Psoas muscle (tissue), 8 donors: ENCODE measurements around the gene PRKD2. TPM values are rescaled to one million over a fixed set of nuclear protein-coding genes. Genes with fewer than 3 reads are reported as not detected.
A peak's percentile ranks its signal among the peaks of the same experiment; 100 is the strongest.

Experiments used
- ATAC-seq, 4 donors: fragments of 200-7000 bp; cut with Tn5 transposase; one replicate each; pipeline ENCODE4 v1.9.1; 2020; ENCODE audit warnings: moderate library complexity in 3 of 4, mild to moderate bottlenecking in 2 of 4
- DNase-seq, 2 donors: peaks; one replicate each; pipeline ENCODE4 v3.0.0-alpha.2; 2020
- H3K27ac ChIP-seq: fragments of 200-600 bp; one replicate; pipeline ENCODE4 v1.8.0; 2022
- H3K27me3 ChIP-seq, 3 donors: fragments of 200-600 bp in 1 of 3; one replicate each; pipeline versions ENCODE4 v1.6.1 to v1.8.0; 2013 to 2022; ENCODE audit warnings: low read length in 2 of 3, mild to moderate bottlenecking in 2 of 3, moderate library complexity in 1 of 3; ENCODE audit not compliant: insufficient read depth in 3 of 3
- H3K36me3 ChIP-seq, 2 donors: fragments of 200-600 bp in 1 of 2; one replicate each; pipeline versions ENCODE4 v1.6.1 to v1.8.0; 2013 to 2022; ENCODE audit warnings: low read depth in 1 of 2, mild to moderate bottlenecking in 1 of 2, moderate library complexity in 1 of 2; ENCODE audit not compliant: insufficient read depth in 1 of 2
- H3K4me1 ChIP-seq: fragments of 200-600 bp; one replicate; pipeline ENCODE4 v1.8.0; 2022
- H3K4me3 ChIP-seq: fragments of 200-600 bp; one replicate; pipeline ENCODE4 v1.8.0; 2022; ENCODE audit warnings: mild to moderate bottlenecking
- H3K9me3 ChIP-seq: fragments of 200-600 bp; one replicate; pipeline ENCODE4 v1.8.0; 2022
- WGBS, 3 donors: extraction: QIAGEN DNeasy Blood & Tissue Kit; methylation state at CpG; one replicate each; pipeline versions ENCODE4 v1.1.6 to v1.1.7; 2013; 5-methylcytosine and 5-hydroxymethylcytosine counted together
- intact Hi-C, 2 donors: fragments of 100-400 bp; cut with DNase I; formaldehyde crosslinking; loops; one replicate each; pipeline versions ENCODE4 v1.11.0 to v1.14.2; 2022
- polyA plus RNA-seq, 3 donors: library from polyadenylated mRNA; stranded (reverse); fragments of 200-250 nt; gene quantifications; one replicate each; pipeline ENCODE4 v1.2.3, GENCODE V29; 2013
- total RNA-seq, 4 donors: library from RNA; stranded (reverse); fragmentation: NEBNext Ultra II Directional in 2 of 4; extraction: Animal tissue kit (Norgen Biotek cat#: 25700) in 2 of 4; gene quantifications; one replicate each; pipeline versions ENCODE4 v1.2.1 to v1.2.4, GENCODE V29; 2021 to 2023
- TF ChIP-seq, protein P1 (sequence below): fragments of 200-600 bp; IDR thresholded peaks from one replicate; pipeline ENCODE4 v1.8.0; 2022; ENCODE audit warnings: antibody characterized with exemption
- donor health status: healthy with polysubstance abuse.
- donor health status: DM: no; HTN: no; CAD: no; lungs with moderate emphysema.
- donor health status: Bipolar disorder and iron deficiency.
- donor health status: healthy.
- donor health status: DM: yes; HTN: yes; CAD: no.
- donor health status: DM: no; HTN: no; CAD: no.
- donor health status: DM: no; HTN: no; CAD: no.
- donor health status: DM: yes; HTN: yes; CAD: no.

Gene PRKD2
- total and polyA plus RNA-seq, 7 donors, result 4.0 to 9.1 (median 6.9) TPM

DNA sequence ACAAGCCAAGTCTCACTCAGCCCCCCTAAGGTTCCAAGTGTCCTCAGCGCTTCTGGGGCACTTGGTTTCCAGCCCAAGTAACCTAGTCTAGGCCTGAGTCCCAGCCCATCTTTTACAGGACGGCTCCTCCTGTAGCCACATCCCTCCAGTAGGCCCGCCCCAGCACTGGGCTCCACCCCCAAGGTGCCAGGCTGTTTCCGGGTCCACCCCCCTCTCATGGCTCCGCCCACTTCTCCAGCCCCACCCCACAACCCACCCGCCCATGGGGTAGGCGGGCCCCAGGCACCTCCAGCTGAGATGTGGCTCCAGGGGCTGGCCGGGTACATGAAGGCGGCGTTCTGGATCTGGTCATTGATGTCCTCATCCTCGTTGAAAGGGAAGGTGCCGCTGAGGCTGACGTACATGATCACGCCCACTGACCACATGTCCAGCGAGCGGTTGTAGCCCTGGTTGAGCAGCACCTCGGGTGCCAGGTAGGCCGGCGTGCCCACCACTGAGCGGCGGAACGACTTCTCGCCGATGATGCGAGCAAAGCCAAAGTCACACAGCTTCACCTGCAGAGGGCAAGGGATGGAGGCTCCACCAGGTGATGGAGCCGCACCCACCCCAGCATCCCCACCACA is 38.7 kb downstream of the PRKD2 start:
- TF ChIP-seq, protein P1, sequence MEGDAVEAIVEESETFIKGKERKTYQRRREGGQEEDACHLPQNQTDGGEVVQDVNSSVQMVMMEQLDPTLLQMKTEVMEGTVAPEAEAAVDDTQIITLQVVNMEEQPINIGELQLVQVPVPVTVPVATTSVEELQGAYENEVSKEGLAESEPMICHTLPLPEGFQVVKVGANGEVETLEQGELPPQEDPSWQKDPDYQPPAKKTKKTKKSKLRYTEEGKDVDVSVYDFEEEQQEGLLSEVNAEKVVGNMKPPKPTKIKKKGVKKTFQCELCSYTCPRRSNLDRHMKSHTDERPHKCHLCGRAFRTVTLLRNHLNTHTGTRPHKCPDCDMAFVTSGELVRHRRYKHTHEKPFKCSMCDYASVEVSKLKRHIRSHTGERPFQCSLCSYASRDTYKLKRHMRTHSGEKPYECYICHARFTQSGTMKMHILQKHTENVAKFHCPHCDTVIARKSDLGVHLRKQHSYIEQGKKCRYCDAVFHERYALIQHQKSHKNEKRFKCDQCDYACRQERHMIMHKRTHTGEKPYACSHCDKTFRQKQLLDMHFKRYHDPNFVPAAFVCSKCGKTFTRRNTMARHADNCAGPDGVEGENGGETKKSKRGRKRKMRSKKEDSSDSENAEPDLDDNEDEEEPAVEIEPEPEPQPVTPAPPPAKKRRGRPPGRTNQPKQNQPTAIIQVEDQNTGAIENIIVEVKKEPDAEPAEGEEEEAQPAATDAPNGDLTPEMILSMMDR, result no peak
- Histone ChIP-seq H3K4me1 (no peaks in the 10 kb centered on the region), H3K27ac (no peak overlapping the region), H3K4me3 (no peak overlapping the region), H3K36me3 (peaks cover 0 to 74% of the 10 kb centered on the region in 2 donors), H3K27me3 (no peaks in the 10 kb centered on the region), H3K9me3 (no peaks in the 10 kb centered on the region)
- WGBS, 3 donors, result 82 to 89% (median 85%) methylated on average over 26 of the region's 26 CpGs
- peak in 1 of 2 donors; percentile 55 for DNase-seq
- intact Hi-C loops, result no loop called here
- no peak for ATAC-seq

DNA sequence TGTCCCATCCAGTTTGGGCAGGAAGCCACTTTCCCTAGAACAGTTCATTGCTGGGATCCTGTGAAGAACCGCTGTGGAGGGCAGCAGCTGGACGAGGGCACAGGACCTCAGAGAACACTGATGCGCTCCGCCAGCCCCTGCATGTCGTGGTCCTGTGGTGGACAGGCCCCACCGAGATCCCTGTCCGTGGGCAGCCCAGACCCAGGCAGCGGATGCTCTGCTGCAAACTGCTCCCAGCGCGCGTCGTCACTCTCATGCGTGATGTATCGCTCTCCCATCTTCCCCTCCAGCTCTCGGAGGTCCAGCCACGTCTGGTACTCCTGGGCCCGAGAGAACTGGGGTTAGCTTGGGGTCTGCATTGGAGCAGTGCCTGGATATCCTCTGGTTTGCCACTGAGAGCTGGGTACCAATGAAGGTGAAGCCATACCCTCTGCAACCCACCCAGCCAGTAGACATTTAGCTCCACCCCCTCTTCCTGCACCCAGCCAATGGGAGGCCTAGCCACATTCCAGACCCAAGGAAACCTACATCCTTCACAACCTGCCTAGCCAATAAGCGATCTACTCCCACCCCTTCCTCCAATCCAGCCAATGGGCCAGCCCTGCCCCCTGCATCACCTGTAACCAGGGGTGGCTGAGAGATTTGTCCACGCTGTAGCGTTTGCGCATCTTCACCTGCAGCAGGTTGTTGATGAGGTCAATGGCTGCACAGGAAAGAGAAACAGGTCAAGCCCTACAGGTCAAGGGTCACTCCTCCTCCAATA is 42.3 kb downstream of the PRKD2 start:
- TF ChIP-seq, protein P1, result no peak
- intact Hi-C loops, result no loop called here
- 93 to 95% (median 94%) methylated on average over 21 of the region's 21 CpGs for WGBS, 3 donors
- ATAC-seq, result peak in 1 of 4 donors; percentile 40
- no peak for DNase-seq
- Histone ChIP-seq H3K27me3 (no peaks in the 10 kb centered on the region), H3K27ac (no peak overlapping the region), H3K4me3 (no peak overlapping the region), H3K4me1 (no peaks in the 10 kb centered on the region), H3K36me3 (peaks cover 0 to 51% of the 10 kb centered on the region in 2 donors), H3K9me3 (no peaks in the 10 kb centered on the region)

DNA sequence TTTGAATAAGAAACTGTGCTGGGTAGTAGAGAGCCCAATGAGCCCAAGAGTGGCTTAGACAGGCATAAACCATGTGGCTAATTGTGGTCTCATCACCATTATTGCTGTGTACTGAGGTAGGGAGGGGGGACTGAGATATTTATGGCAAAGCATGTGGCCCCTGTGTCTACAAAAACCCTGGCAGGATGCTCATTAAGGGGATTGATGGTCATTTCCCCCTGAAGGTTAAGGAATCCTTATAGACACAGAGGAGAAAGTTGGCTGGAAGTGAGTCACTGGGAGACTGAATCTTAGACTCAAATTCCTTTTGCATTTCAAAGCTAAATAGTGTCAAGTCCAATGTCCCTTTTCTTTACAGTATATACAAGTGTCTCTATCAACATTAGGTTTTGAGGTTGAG is 46.1 kb downstream of the PRKD2 start:
- H3K4me3 ChIP-seq, result no peak overlapping the region
- H3K27ac ChIP-seq, result no peak overlapping the region
- H3K4me1 ChIP-seq, result no peaks in the 10 kb centered on the region
- DNase-seq, result no peak
- no peaks in the 10 kb centered on the region for H3K27me3 ChIP-seq
- ATAC-seq, result no peak
- intact Hi-C loops, result no loop called here
- TF ChIP-seq, protein P1, result no peak
- no peaks in the 10 kb centered on the region for H3K9me3 ChIP-seq
- peaks cover 0 to 27% of the 10 kb centered on the region in 2 donors for H3K36me3 ChIP-seq

DNA sequence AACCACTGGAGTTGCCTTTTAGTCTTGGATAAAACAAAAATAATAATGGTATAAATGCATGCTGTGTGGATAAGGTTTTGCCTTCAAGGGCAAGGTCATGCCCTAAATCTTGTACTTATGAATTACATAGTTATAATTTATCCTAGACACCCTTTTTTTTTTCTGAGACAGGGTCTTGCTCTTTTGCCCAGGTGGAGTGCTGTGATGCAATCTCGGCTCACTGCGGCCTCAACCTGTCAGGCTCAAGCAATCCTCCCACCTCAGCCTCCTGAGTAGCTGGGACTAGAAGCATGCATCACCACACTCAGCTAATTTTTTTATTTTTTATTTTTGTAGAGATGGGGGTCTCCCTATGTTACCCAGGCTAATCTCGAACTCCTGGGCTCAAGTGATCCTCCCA is 48.3 kb downstream of the PRKD2 start:
- 90 to 98% (median 94%) methylated on average over 3 of the region's 3 CpGs for WGBS, 3 donors
- intact Hi-C loops, result no loop called here

More for the DNA sequence above, 48.3 kb downstream of the PRKD2 start:
- H3K4me3 ChIP-seq, result no peak overlapping the region
- no peaks in the 10 kb centered on the region for H3K27me3 ChIP-seq
- no peak overlapping the region for H3K27ac ChIP-seq
- peaks cover 0 to 9% of the 10 kb centered on the region in 2 donors for H3K36me3 ChIP-seq
- no peaks in the 10 kb centered on the region for H3K4me1 ChIP-seq
- ATAC-seq (no peak), DNase-seq (no peak)
- TF ChIP-seq, protein P1, result no peak
- no peaks in the 10 kb centered on the region for H3K9me3 ChIP-seq
